ENCODE measurements around the gene PSMG3.
A peak's percentile ranks its signal among the peaks of the same experiment; 100 is the strongest.
"Not testable (repeated sequence)": the region's sequence is repeated elsewhere in the genome, so short reads cannot be mapped to it uniquely, and the experiment has no call there.

The PSMG3 gene

GRCh38 chr7:1587738-1588137 lies 17.9 kb upstream of the PSMG3 start:
- no peak overlapping the region for H3K4me3 ChIP-seq (ENCODE audit: low read length)
- no peak for DNase-seq (ENCODE audit: low read depth)
- TF ChIP-seq, protein P1, sequence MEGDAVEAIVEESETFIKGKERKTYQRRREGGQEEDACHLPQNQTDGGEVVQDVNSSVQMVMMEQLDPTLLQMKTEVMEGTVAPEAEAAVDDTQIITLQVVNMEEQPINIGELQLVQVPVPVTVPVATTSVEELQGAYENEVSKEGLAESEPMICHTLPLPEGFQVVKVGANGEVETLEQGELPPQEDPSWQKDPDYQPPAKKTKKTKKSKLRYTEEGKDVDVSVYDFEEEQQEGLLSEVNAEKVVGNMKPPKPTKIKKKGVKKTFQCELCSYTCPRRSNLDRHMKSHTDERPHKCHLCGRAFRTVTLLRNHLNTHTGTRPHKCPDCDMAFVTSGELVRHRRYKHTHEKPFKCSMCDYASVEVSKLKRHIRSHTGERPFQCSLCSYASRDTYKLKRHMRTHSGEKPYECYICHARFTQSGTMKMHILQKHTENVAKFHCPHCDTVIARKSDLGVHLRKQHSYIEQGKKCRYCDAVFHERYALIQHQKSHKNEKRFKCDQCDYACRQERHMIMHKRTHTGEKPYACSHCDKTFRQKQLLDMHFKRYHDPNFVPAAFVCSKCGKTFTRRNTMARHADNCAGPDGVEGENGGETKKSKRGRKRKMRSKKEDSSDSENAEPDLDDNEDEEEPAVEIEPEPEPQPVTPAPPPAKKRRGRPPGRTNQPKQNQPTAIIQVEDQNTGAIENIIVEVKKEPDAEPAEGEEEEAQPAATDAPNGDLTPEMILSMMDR (conservative IDR thresholded peaks at IDR 0.05; ENCODE audit: low read depth, low read length), result no peak

DNA sequence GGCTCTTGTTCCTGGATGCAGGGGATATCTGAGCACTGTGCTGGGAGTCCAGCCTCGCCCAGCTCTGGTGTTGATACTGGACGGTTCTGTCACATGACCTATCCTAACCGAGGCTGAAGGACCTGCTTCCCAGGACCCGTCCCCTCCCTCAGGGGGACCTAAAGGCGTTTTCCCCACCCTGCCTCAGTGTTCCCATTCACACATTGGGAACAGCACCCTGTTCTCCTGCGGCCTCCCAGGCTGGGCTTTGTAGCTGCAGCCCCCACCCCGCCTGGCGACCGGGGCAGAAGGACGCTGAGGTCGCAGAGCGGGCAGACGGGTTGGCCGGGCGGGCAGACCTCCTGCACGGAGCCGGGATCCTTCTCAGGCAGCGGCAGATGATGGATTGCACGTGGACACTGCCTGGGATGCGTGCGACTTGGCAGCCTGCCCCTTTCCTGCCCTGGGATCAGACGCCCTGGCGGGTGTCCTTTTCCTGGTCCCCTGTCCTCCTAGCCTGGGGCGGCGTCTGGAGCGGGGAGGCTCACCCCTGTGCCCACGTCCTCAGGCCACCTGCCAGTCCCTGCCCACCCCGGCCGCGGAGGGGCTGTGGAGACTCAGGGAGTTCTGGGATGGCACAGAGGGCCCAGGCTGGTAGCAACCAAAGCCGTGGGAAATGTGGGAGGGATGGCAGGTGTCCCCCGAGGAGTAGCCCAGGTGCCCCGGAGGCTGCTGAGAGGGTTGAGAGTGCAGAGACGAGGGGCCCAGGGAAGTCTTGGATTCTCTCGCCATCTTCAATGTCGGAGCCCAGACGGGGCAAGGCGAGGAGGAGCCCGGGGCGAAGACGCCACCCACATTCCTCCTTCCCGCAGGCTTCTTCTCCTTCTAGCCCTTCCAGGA lies 17.2 kb upstream of the PSMG3 start:
- H3K4me3 ChIP-seq (ENCODE audit: low read length), result peak overlapping the region; percentile 23
- no peak for DNase-seq (ENCODE audit: low read depth)
- TF ChIP-seq, protein P1 (conservative IDR thresholded peaks at IDR 0.05; ENCODE audit: low read depth, low read length), result no peak

DNA sequence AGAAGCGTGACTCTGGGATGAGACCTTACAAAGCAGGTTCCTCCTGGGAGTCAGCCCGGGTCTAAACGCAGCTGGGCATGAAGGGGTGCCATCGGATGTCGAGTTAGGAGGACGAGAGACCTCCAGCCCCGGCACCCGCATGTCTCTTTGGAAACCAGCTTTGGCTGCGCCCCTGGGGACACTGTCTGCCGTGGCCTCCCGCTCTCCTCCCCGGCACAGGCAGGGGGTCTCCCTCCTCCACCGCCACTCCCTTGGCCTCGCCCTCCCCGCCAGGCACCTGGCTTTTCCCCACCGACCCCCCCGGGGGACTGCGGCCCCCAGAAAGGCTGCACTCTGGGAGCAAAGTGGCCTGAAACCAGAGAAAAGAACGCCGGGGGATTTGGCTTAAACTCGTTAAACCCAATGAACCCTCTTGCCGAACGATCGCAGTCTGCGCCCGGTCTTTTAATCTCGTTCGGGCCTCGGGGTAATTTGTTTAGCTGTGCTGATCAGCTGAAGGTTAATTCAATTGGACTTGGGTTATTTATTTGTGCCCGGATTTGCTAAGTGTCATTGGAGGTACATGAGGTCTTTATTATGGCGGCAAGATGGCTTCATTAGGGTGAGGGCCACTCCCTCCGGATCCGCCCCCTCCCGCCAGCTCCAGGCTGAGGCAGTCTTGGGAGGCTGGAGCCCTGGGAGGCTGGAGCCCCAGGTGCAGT lies 16.4 kb upstream of the PSMG3 start:
- TF ChIP-seq, protein P1 (conservative IDR thresholded peaks at IDR 0.05; ENCODE audit: low read depth, low read length), result no peak
- peak overlapping the region; percentile 23 for H3K4me3 ChIP-seq (ENCODE audit: low read length)
- no peak for DNase-seq (ENCODE audit: low read depth)

GRCh38 chr7:1585142-1585981 lies 15.5 kb upstream of the PSMG3 start:
- DNase-seq (ENCODE audit: low read depth), result no peak
- TF ChIP-seq, protein P1 (conservative IDR thresholded peaks at IDR 0.05; ENCODE audit: low read depth, low read length), result no peak
- no peak overlapping the region for H3K4me3 ChIP-seq (ENCODE audit: low read length)

GRCh38 chr7:1584700-1585099 lies 14.9 kb upstream of the PSMG3 start:
- no peak overlapping the region for H3K4me3 ChIP-seq (ENCODE audit: low read length)
- DNase-seq (ENCODE audit: low read depth), result no peak
- TF ChIP-seq, protein P1 (conservative IDR thresholded peaks at IDR 0.05; ENCODE audit: low read depth, low read length), result no peak

GRCh38 chr7:1583241-1583930 lies 13.6 kb upstream of the PSMG3 start:
- not testable (repeated sequence) for DNase-seq (ENCODE audit: low read depth); H3K4me3 ChIP-seq (ENCODE audit: low read length)

Measured in retinal pigment epithelial cell (primary cell).